Psoas muscle (tissue), 8 donors: ENCODE measurements around the gene NUP205. TPM values are rescaled to one million over a fixed set of nuclear protein-coding genes. Genes with fewer than 3 reads are reported as not detected.

Experiments
- ATAC-seq, 4 donors: fragments of 200-7000 bp; cut with Tn5 transposase; one replicate each; pipeline ENCODE4 v1.9.1; 2020; ENCODE audit warnings: moderate library complexity in 3 of 4, mild to moderate bottlenecking in 2 of 4
- DNase-seq, 2 donors: peaks; one replicate each; pipeline ENCODE4 v3.0.0-alpha.2; 2020
- H3K27ac ChIP-seq: fragments of 200-600 bp; one replicate; pipeline ENCODE4 v1.8.0; 2022
- H3K27me3 ChIP-seq, 3 donors: fragments of 200-600 bp in 1 of 3; one replicate each; pipeline versions ENCODE4 v1.6.1 to v1.8.0; 2013 to 2022; ENCODE audit warnings: low read length in 2 of 3, mild to moderate bottlenecking in 2 of 3, moderate library complexity in 1 of 3; ENCODE audit not compliant: insufficient read depth in 3 of 3
- H3K36me3 ChIP-seq, 2 donors: fragments of 200-600 bp in 1 of 2; one replicate each; pipeline versions ENCODE4 v1.6.1 to v1.8.0; 2013 to 2022; ENCODE audit warnings: low read depth in 1 of 2, mild to moderate bottlenecking in 1 of 2, moderate library complexity in 1 of 2; ENCODE audit not compliant: insufficient read depth in 1 of 2
- H3K4me1 ChIP-seq: fragments of 200-600 bp; one replicate; pipeline ENCODE4 v1.8.0; 2022
- H3K4me3 ChIP-seq: fragments of 200-600 bp; one replicate; pipeline ENCODE4 v1.8.0; 2022; ENCODE audit warnings: mild to moderate bottlenecking
- H3K9me3 ChIP-seq: fragments of 200-600 bp; one replicate; pipeline ENCODE4 v1.8.0; 2022
- WGBS, 3 donors: extraction: QIAGEN DNeasy Blood & Tissue Kit; methylation state at CpG; one replicate each; pipeline versions ENCODE4 v1.1.6 to v1.1.7; 2013; 5-methylcytosine and 5-hydroxymethylcytosine counted together
- intact Hi-C, 2 donors: fragments of 100-400 bp; cut with DNase I; formaldehyde crosslinking; loops; one replicate each; pipeline versions ENCODE4 v1.11.0 to v1.14.2; 2022
- polyA plus RNA-seq, 3 donors: library from polyadenylated mRNA; stranded (reverse); fragments of 200-250 nt; gene quantifications; one replicate each; pipeline ENCODE4 v1.2.3, GENCODE V29; 2013
- total RNA-seq, 4 donors: library from RNA; stranded (reverse); fragmentation: NEBNext Ultra II Directional in 2 of 4; extraction: Animal tissue kit (Norgen Biotek cat#: 25700) in 2 of 4; gene quantifications; one replicate each; pipeline versions ENCODE4 v1.2.1 to v1.2.4, GENCODE V29; 2021 to 2023
- TF ChIP-seq, protein P1 (sequence below): fragments of 200-600 bp; IDR thresholded peaks from one replicate; pipeline ENCODE4 v1.8.0; 2022; ENCODE audit warnings: antibody characterized with exemption
- donor health status: healthy with polysubstance abuse.
- donor health status: DM: no; HTN: no; CAD: no; lungs with moderate emphysema.
- donor health status: Bipolar disorder and iron deficiency.
- donor health status: healthy.
- donor health status: DM: yes; HTN: yes; CAD: no.
- donor health status: DM: no; HTN: no; CAD: no.
- donor health status: DM: no; HTN: no; CAD: no.
- donor health status: DM: yes; HTN: yes; CAD: no.

NUP205 gene
- total and polyA plus RNA-seq, 7 donors, result 15.7 to 22.7 (median 19.5) TPM

GRCh38 chr7:135562720-135563119 lies 5.0 kb downstream of the NUP205 start:
- DNase-seq (no peak), ATAC-seq (no peak)
- WGBS, 3 donors, result 83 to 94% (median 91%) methylated on average over 8 of the region's 8 CpGs
- no peak overlapping the region for H3K4me3 ChIP-seq
- no peaks in the 10 kb centered on the region for H3K27me3 ChIP-seq
- no peak overlapping the region for H3K27ac ChIP-seq
- intact Hi-C loops, result no loop called here
- TF ChIP-seq, protein P1, sequence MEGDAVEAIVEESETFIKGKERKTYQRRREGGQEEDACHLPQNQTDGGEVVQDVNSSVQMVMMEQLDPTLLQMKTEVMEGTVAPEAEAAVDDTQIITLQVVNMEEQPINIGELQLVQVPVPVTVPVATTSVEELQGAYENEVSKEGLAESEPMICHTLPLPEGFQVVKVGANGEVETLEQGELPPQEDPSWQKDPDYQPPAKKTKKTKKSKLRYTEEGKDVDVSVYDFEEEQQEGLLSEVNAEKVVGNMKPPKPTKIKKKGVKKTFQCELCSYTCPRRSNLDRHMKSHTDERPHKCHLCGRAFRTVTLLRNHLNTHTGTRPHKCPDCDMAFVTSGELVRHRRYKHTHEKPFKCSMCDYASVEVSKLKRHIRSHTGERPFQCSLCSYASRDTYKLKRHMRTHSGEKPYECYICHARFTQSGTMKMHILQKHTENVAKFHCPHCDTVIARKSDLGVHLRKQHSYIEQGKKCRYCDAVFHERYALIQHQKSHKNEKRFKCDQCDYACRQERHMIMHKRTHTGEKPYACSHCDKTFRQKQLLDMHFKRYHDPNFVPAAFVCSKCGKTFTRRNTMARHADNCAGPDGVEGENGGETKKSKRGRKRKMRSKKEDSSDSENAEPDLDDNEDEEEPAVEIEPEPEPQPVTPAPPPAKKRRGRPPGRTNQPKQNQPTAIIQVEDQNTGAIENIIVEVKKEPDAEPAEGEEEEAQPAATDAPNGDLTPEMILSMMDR, result no peak
- H3K9me3 ChIP-seq, result no peaks in the 10 kb centered on the region
- peaks cover 8% of the 10 kb centered on the region for H3K4me1 ChIP-seq
- H3K36me3 ChIP-seq, result no peaks in the 10 kb centered on the region

DNA sequence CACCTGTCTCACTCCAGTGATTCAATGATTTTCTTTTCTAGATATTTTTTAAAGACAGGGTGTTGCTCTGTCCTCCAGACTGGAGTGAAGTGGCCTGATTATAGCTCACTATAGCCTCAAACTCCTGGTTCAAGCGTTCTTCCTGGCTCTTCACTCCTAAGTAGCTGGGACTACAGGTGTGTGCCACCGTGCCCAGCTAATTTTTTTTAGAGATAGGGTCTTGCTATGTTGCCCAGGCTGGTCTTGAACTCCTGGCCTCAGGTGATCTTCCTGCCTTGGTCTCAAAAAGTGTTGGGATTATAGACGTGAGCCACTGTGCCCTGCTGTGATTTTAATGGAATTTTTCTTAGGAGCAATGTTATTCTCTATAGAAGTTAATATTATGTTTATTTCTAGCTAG lies 14.1 kb downstream of the NUP205 start:
- TF ChIP-seq, protein P1, result no peak
- 80 to 99% (median 97%) methylated on average over 3 of the region's 3 CpGs for WGBS, 3 donors
- ATAC-seq, result no peak
- Histone ChIP-seq H3K4me1 (no peaks in the 10 kb centered on the region), H3K27ac (no peak overlapping the region), H3K9me3 (no peaks in the 10 kb centered on the region), H3K27me3 (no peaks in the 10 kb centered on the region), H3K36me3 (peaks cover 7 to 54% of the 10 kb centered on the region in 2 donors), H3K4me3 (no peak overlapping the region)
- intact Hi-C loops, result loop anchor here in 1 of 2 donors (10.0 kb wide), 1 partner anchor 63 kb away; no protein-coding TSS in a partner anchor
- no peak for DNase-seq

DNA sequence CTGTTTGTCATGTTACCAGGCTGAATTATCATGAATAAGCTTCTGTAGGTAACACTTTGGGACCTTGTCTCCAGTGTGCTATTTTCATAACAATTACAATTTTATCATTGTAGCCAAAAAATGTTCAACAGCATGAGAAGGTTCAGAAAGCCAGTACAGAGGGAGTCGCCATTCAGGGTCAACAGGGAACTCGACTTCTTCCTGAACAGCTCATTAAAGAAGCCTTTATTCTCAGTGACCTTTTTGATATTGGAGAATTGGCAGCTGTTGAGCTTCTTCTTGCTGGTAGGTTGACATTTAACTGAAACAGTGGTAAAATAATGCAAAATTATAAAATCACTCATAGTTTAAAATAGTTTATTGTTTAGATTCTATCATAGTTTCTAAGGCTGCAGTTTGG lies 15.8 kb downstream of the NUP205 start:
- Histone ChIP-seq H3K9me3 (no peaks in the 10 kb centered on the region), H3K4me1 (no peaks in the 10 kb centered on the region), H3K4me3 (no peak overlapping the region), H3K27ac (no peak overlapping the region), H3K36me3 (peaks cover 7 to 71% of the 10 kb centered on the region in 2 donors), H3K27me3 (no peaks in the 10 kb centered on the region)
- DNase-seq, result no peak
- TF ChIP-seq, protein P1, result no peak
- no peak for ATAC-seq
- WGBS, 3 donors, result 70 to 74% (median 71%) methylated on average over 2 of the region's 2 CpGs
- intact Hi-C loops, result loop anchor here in 1 of 2 donors (10.0 kb wide), 1 partner anchor 61 kb away; no protein-coding TSS in a partner anchor

DNA sequence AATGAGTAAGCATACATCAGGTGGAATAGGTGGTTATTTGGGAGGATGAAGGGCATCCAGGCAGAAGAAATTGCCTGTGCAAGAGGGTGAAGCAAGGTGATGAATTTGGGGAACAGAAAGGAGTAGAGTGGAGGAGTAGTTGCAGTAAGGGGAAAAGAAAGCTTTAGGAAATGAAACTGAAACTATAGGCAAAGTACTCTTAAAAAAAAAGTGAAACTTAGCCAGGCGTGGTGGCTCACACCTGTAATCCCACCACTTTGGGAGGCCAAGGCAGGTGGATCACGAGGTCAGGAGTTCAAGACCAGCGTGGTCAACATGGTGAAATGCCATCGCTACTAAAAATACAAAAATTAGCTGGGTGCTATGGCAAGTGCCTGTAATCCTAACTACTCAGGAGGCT lies 17.6 kb downstream of the NUP205 start:
- no peak overlapping the region for H3K27ac ChIP-seq
- H3K27me3 ChIP-seq, result no peaks in the 10 kb centered on the region
- intact Hi-C loops, result loop anchor here (5.0 to 10.0 kb wide), 2 partner anchors 42 to 60 kb away; no protein-coding TSS in a partner anchor
- H3K36me3 ChIP-seq, result peaks cover 7 to 88% of the 10 kb centered on the region in 2 donors
- 82 to 97% (median 94%) methylated on average over 4 of the region's 4 CpGs for WGBS, 3 donors
- no peak overlapping the region for H3K4me3 ChIP-seq
- no peaks in the 10 kb centered on the region for H3K4me1 ChIP-seq
- ATAC-seq (no peak), DNase-seq (no peak)
- TF ChIP-seq, protein P1, result no peak
- H3K9me3 ChIP-seq, result no peaks in the 10 kb centered on the region

- ATAC-seq (no peak), DNase-seq (no peak)
- no peak overlapping the region for H3K4me3 ChIP-seq
- no peaks in the 10 kb centered on the region for H3K4me1 ChIP-seq
- peaks cover 4 to 100% of the 10 kb centered on the region in 2 donors for H3K36me3 ChIP-seq
- 92 to 94% (median 93%) methylated on average over 3 of the region's 3 CpGs for WGBS, 3 donors
- TF ChIP-seq, protein P1, result no peak
- intact Hi-C loops, result loop anchor here (5.0 to 10.0 kb wide), 2 partner anchors 39 to 56 kb away; no protein-coding TSS in a partner anchor
- H3K9me3 ChIP-seq, result no peaks in the 10 kb centered on the region
- no peaks in the 10 kb centered on the region for H3K27me3 ChIP-seq
- no peak overlapping the region for H3K27ac ChIP-seq
Measured at GRCh38 chr7:135578569-135578968, 20.9 kb downstream of the NUP205 start.
